Measurements from ENCODE around the gene MYPN. TPM values are rescaled to one million over a fixed set of nuclear protein-coding genes. Genes with fewer than 3 reads are reported as not detected.

Gene MYPN
- total RNA-seq, 1 donor from 2014 or later, result 1.0 TPM

DNA sequence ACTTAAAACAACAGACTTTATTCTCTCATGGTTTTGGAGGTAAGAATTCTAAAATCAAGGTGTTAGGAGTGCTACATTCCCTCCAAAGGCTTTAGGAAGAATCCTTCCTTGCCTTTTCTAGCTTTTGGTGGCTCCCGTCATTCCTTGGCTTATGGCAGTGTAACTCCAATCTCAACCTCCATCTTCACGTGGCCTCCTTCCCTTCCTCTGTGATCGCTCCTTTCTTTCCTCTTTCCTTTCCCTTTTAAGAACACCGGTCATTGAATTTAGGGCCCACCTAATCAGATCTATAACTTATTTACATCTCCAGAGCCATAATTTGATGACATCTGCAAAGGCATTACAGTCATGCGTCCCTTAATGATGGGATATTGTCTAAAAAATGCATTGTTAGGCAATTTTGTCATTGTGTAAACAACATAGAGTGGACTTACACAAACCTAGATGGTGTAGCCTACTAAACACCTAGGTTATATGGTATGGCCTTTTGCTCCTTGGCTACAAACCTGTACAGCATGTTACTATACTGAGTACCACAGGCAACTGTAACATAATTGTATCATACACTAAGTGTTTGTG is 28.3 kb upstream of the MYPN start:
- TF ChIP-seq CTCF (IDR thresholded peaks at IDR 0.05), result no peak
- H3K4me1 Mint-ChIP-seq (ENCODE audit: unreplicated experiment), result peaks cover 22% of the 10 kb centered on the region
- no peaks in the 10 kb centered on the region for H3K9me3 Mint-ChIP-seq (ENCODE audit: unreplicated experiment)
- H3K4me3 Mint-ChIP-seq (ENCODE audit: unreplicated experiment), result no peak overlapping the region
- H3K27me3 Mint-ChIP-seq (ENCODE audit: unreplicated experiment), result no peaks in the 10 kb centered on the region
- no peak for DNase-seq (ENCODE audit: extremely low spot score, unreplicated experiment)
- H3K36me3 Mint-ChIP-seq (ENCODE audit: unreplicated experiment), result no peaks in the 10 kb centered on the region
- H3K27ac Mint-ChIP-seq (ENCODE audit: unreplicated experiment), result no peak overlapping the region

GRCh38 chr10:68081916-68082315 is 27.4 kb upstream of the MYPN start:
- Mint-ChIP-seq H3K27ac (ENCODE audit: unreplicated experiment) (no peak overlapping the region), H3K4me3 (ENCODE audit: unreplicated experiment) (no peak overlapping the region), H3K36me3 (ENCODE audit: unreplicated experiment) (no peaks in the 10 kb centered on the region), H3K4me1 (ENCODE audit: unreplicated experiment) (peaks cover 26% of the 10 kb centered on the region), H3K9me3 (ENCODE audit: unreplicated experiment) (no peaks in the 10 kb centered on the region), H3K27me3 (ENCODE audit: unreplicated experiment) (no peaks in the 10 kb centered on the region)
- DNase-seq (ENCODE audit: extremely low spot score, unreplicated experiment), result no peak
- no peak for TF ChIP-seq CTCF (IDR thresholded peaks at IDR 0.05)

- no peaks in the 10 kb centered on the region for H3K36me3 Mint-ChIP-seq (ENCODE audit: unreplicated experiment)
- no peak for DNase-seq (ENCODE audit: extremely low spot score, unreplicated experiment)
- no peak overlapping the region for H3K27ac Mint-ChIP-seq (ENCODE audit: unreplicated experiment)
- H3K4me1 Mint-ChIP-seq (ENCODE audit: unreplicated experiment), result peaks cover 31% of the 10 kb centered on the region
- no peaks in the 10 kb centered on the region for H3K27me3 Mint-ChIP-seq (ENCODE audit: unreplicated experiment)
- peak; percentile 69 for TF ChIP-seq CTCF (IDR thresholded peaks at IDR 0.05)
- no peaks in the 10 kb centered on the region for H3K9me3 Mint-ChIP-seq (ENCODE audit: unreplicated experiment)
- no peak overlapping the region for H3K4me3 Mint-ChIP-seq (ENCODE audit: unreplicated experiment)
These were observed 26.4 kb upstream of the MYPN start for GRCh38 chr10:68082872-68083271.

- no peak for DNase-seq (ENCODE audit: extremely low spot score, unreplicated experiment)
- no peaks in the 10 kb centered on the region for H3K27me3 Mint-ChIP-seq (ENCODE audit: unreplicated experiment)
- no peak overlapping the region for H3K4me3 Mint-ChIP-seq (ENCODE audit: unreplicated experiment)
- peaks cover 32% of the 10 kb centered on the region for H3K4me1 Mint-ChIP-seq (ENCODE audit: unreplicated experiment)
- H3K36me3 Mint-ChIP-seq (ENCODE audit: unreplicated experiment), result no peaks in the 10 kb centered on the region
- TF ChIP-seq CTCF (IDR thresholded peaks at IDR 0.05), result no peak
- H3K27ac Mint-ChIP-seq (ENCODE audit: unreplicated experiment), result no peak overlapping the region
- H3K9me3 Mint-ChIP-seq (ENCODE audit: unreplicated experiment), result no peaks in the 10 kb centered on the region
These were observed 25.3 kb upstream of the MYPN start for GRCh38 chr10:68083953-68084352.

- Mint-ChIP-seq H3K4me3 (ENCODE audit: unreplicated experiment) (no peak overlapping the region), H3K36me3 (ENCODE audit: unreplicated experiment) (no peaks in the 10 kb centered on the region), H3K9me3 (ENCODE audit: unreplicated experiment) (no peaks in the 10 kb centered on the region), H3K27ac (ENCODE audit: unreplicated experiment) (no peak overlapping the region), H3K4me1 (ENCODE audit: unreplicated experiment) (peaks cover 32% of the 10 kb centered on the region), H3K27me3 (ENCODE audit: unreplicated experiment) (no peaks in the 10 kb centered on the region)
- no peak for TF ChIP-seq CTCF (IDR thresholded peaks at IDR 0.05)
- DNase-seq (ENCODE audit: extremely low spot score, unreplicated experiment), result no peak
These were observed 24.8 kb upstream of the MYPN start for GRCh38 chr10:68084469-68084868.

Data from osteocyte (in vitro differentiated cells).